Hematopoietic multipotent progenitor cell (in vitro differentiated cells): ENCODE data around the gene TMEM178B. TPM values are rescaled to one million over a fixed set of nuclear protein-coding genes. Genes with fewer than 3 reads are reported as not detected.

Experiments
- DNase-seq, 3 donors: peaks; one replicate each; pipeline ENCODE4 v3.0.0-alpha.2; 2011 to 2015; ENCODE audit warnings: low read depth in 2 of 3, low spot score in 2 of 3
- small RNA-seq: library from RNA; depleted of rRNA; stranded (forward); fragments of <200 nt; gene quantifications from one replicate; pipeline ENCODE3, GENCODE V24; 2012
- total RNA-seq: library from RNA; depleted of rRNA; stranded (reverse); fragments of >200 nt; gene quantifications from one replicate; pipeline ENCODE4 v1.2.3, GENCODE V29; 2012

TMEM178B gene
- total RNA-seq, 1 donor = under 0.01 TPM

GRCh38 chr7:141497391-141497790, 423.5 kb downstream of the TMEM178B start:
- no peak for DNase-seq

GRCh38 chr7:141500608-141501007, 426.7 kb downstream of the TMEM178B start:
- DNase-seq = no peak

GRCh38 chr7:141501451-141501850, 427.6 kb downstream of the TMEM178B start:
- no peak for DNase-seq

GRCh38 chr7:141511316-141511675, 437.4 kb downstream of the TMEM178B start:
- DNase-seq = no peak

- DNase-seq = no peak
These were observed 438.0 kb downstream of the TMEM178B start for GRCh38 chr7:141511676-141512396.

- DNase-seq = no peak
These were observed 438.7 kb downstream of the TMEM178B start for GRCh38 chr7:141512597-141512996.

- no peak for DNase-seq
These were observed 439.9 kb downstream of the TMEM178B start for GRCh38 chr7:141513720-141514119.

- DNase-seq = no peak
These were observed 442.1 kb downstream of the TMEM178B start for GRCh38 chr7:141515941-141516340.

- no peak for DNase-seq
These were observed 445.8 kb downstream of the TMEM178B start for GRCh38 chr7:141519623-141520022.

- no peak for DNase-seq
These were observed 448.9 kb downstream of the TMEM178B start for GRCh38 chr7:141522657-141523342.

- no peak for DNase-seq
These were observed 452.2 kb downstream of the TMEM178B start for GRCh38 chr7:141525973-141526514.

GRCh38 chr7:141527076-141527475, 453.2 kb downstream of the TMEM178B start:
- DNase-seq = no peak

- no peak for DNase-seq
These were observed 454.5 kb downstream of the TMEM178B start for GRCh38 chr7:141528399-141528798.

Small RNA genes lying within 50 kb of the gene (small RNA-seq; reads per million reads assigned to genes)
- not detected for gene AC006362.1
- not detected for gene RNU4-74P

Other genes starting within 250 kb of the TMEM178B start
- 26.7 TPM for gene BRAF, start 149.1 kb upstream of the TMEM178B start, total RNA-seq
- gene MRPS33, start 59.1 kb upstream of the TMEM178B start, total RNA-seq = 9.4 TPM